Testis (tissue), 2 donors: ENCODE results near the gene TRIM14.

Source experiments
- CTCF ChIP-seq, 3 experiments: fragments of 450-650 bp in 2 of 3; fragments of 200-600 bp in 1 of 3; sonication (generic) in 1 of 3; IDR thresholded peaks; one replicate each; pipeline ENCODE4 v1.5.1; 2016 to 2019; ENCODE audit warnings: antibody characterized with exemption in 3 of 3, mild to moderate bottlenecking in 2 of 3, moderate library complexity in 1 of 3
- POLR2A ChIP-seq: fragments of 450-650 bp; IDR thresholded peaks from one replicate; pipeline ENCODE4 v1.6.1; 2017; ENCODE audit warnings: antibody characterized with exemption, mild to moderate bottlenecking, moderate library complexity

DNA sequence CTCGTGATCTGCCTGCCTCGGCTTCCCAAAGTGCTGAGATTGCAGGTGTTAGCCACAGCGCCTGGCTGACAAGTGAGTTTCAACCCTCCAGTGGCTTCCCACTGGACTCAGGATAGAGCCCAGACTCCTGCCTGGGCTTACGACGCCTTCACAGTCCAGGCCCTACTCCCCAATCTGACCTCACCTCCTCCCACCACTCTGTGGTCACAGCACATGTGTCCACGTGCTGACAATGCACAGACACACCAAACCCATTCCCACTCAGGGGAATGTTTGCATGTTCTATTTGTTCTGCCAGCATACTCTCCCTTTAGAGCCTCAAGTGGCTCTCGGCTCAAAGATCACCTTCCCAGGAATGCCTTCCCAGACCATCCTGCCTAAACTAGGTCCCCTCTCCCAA is 31.1 kb upstream of the TRIM14 start:
- TF ChIP-seq CTCF (IDR thresholded peaks at IDR 0.05) = no peak
- no peak for TF ChIP-seq POLR2A
